Prostate gland (tissue), 2 donors: Measurements from ENCODE around the gene ST6GAL1.

Experiments used
- CTCF ChIP-seq, 4 experiments: fragments of 200-600 bp in 2 of 4; fragments of 450-650 bp in 2 of 4; sonication (generic) in 2 of 4; IDR thresholded peaks; 1 replicate in 3 of 4; 2 replicates in 1 of 4; pipeline ENCODE4 v1.5.1; 2016 to 2019; ENCODE audit warnings: antibody characterized with exemption in 4 of 4, mild to moderate bottlenecking in 2 of 4, moderate library complexity in 2 of 4
- POLR2A ChIP-seq: fragments of 450-650 bp; IDR thresholded peaks from one replicate; pipeline ENCODE4 v1.6.1; 2016; ENCODE audit warnings: antibody characterized with exemption, mild to moderate bottlenecking
- POLR2AphosphoS5 ChIP-seq: sonication (generic); formaldehyde crosslinking; IDR thresholded peaks from one replicate; pipeline ENCODE4 v1.6.1; 2017; ENCODE audit warnings: antibody characterized with exemption

GRCh38 chr3:186922790-186923189 lies 7.5 kb upstream of the ST6GAL1 start:
- TF ChIP-seq CTCF (IDR thresholded peaks at IDR 0.05) (no peak), POLR2A (no peak), POLR2AphosphoS5 (peak; percentile 59)
